ENCODE measurements around the gene SLC9A9.

The SLC9A9 gene

GRCh38 chr3:143256416-143256815, 591.9 kb downstream of the SLC9A9 start:
- no peak for TF ChIP-seq CTCF (IDR thresholded peaks at IDR 0.05; ENCODE audit: low read depth, low read length, missing control alignments)
- no peak overlapping the region for H3K4me3 ChIP-seq (replicated peaks; ENCODE audit: low read depth, low read length)
- DNase-seq (ENCODE audit: extremely low read depth, low read depth) = no peak

- H3K4me3 ChIP-seq (replicated peaks; ENCODE audit: low read depth, low read length) = no peak overlapping the region
- DNase-seq (ENCODE audit: extremely low read depth, low read depth) = no peak
- TF ChIP-seq CTCF (IDR thresholded peaks at IDR 0.05; ENCODE audit: low read depth, low read length, missing control alignments) = no peak
These were observed 592.5 kb downstream of the SLC9A9 start for GRCh38 chr3:143255739-143256138.

- TF ChIP-seq CTCF (IDR thresholded peaks at IDR 0.05; ENCODE audit: low read depth, low read length, missing control alignments) = no peak
- DNase-seq (ENCODE audit: extremely low read depth, low read depth) = no peak
These were observed 595.3 kb downstream of the SLC9A9 start for GRCh38 chr3:143252931-143253330.

GRCh38 chr3:143249014-143249413, 599.3 kb downstream of the SLC9A9 start:
- DNase-seq (ENCODE audit: extremely low read depth, low read depth) = no peak
- no peak overlapping the region for H3K4me3 ChIP-seq (replicated peaks; ENCODE audit: low read depth, low read length)
- TF ChIP-seq CTCF (IDR thresholded peaks at IDR 0.05; ENCODE audit: low read depth, low read length, missing control alignments) = no peak

More at GRCh38 chr3:143252931-143253330, 595.3 kb downstream of the SLC9A9 start:
- no peak overlapping the region for H3K4me3 ChIP-seq (replicated peaks; ENCODE audit: low read depth, low read length)

GRCh38 chr3:143247073-143247472, 601.2 kb downstream of the SLC9A9 start:
- TF ChIP-seq CTCF (IDR thresholded peaks at IDR 0.05; ENCODE audit: low read depth, low read length, missing control alignments) = no peak
- H3K4me3 ChIP-seq (replicated peaks; ENCODE audit: low read depth, low read length) = no peak overlapping the region
- DNase-seq (ENCODE audit: extremely low read depth, low read depth) = no peak

GRCh38 chr3:143245692-143246091, 602.6 kb downstream of the SLC9A9 start:
- H3K4me3 ChIP-seq (replicated peaks; ENCODE audit: low read depth, low read length) = no peak overlapping the region

More at GRCh38 chr3:143245692-143246091, 602.6 kb downstream of the SLC9A9 start:
- TF ChIP-seq CTCF (IDR thresholded peaks at IDR 0.05; ENCODE audit: low read depth, low read length, missing control alignments) = no peak
- no peak for DNase-seq (ENCODE audit: extremely low read depth, low read depth)

Measured in HFF-Myc (cell line).